HG03442 (cell line): ENCODE measurements around the gene FSHR.

ENCODE experiments used
- ATAC-seq: cut with Tn5 transposase; IDR thresholded peaks from one replicate; pipeline ENCODE4 v1.9.1; 2021; ENCODE audit warnings: mild to moderate bottlenecking, moderate library complexity; ENCODE audit not compliant: unreplicated experiment

FSHR gene

GRCh38 chr2:48915227-48915626 is 239.1 kb downstream of the FSHR start:
- ATAC-seq: no peak

GRCh38 chr2:48914477-48915089 is 239.7 kb downstream of the FSHR start:
- peak; percentile 64 for ATAC-seq
